GM20000 (cell line): Measurements from ENCODE around the gene ACTR6.

ENCODE experiments used
- DNase-seq: peaks from one replicate; pipeline ENCODE4 v3.0.0; 2012; ENCODE audit warnings: low spot score
- CTCF ChIP-seq: IDR thresholded peaks from 2 replicates; pipeline ENCODE4 v1.5.1; 2012; ENCODE audit warnings: mild to moderate bottlenecking, control low read depth; ENCODE audit errors: extremely low read depth, missing control alignments

The ACTR6 gene

GRCh38 chr12:100159391-100160104 is 41.1 kb upstream of the ACTR6 start:
- TF ChIP-seq CTCF, result no peak

GRCh38 chr12:100163416-100164152 is 37.0 kb upstream of the ACTR6 start:
- TF ChIP-seq CTCF, result no peak
- DNase-seq, result peak; percentile 59

More at GRCh38 chr12:100159391-100160104, 41.1 kb upstream of the ACTR6 start:
- no peak for DNase-seq

- no peak for DNase-seq
- no peak for TF ChIP-seq CTCF
These were observed 36.4 kb upstream of the ACTR6 start for GRCh38 chr12:100164153-100164704.

- no peak for DNase-seq
- no peak for TF ChIP-seq CTCF
These were observed 35.3 kb upstream of the ACTR6 start for GRCh38 chr12:100165356-100165755.

GRCh38 chr12:100166232-100166631 is 34.4 kb upstream of the ACTR6 start:
- TF ChIP-seq CTCF, result no peak
- DNase-seq, result no peak

GRCh38 chr12:100168562-100168961 is 32.1 kb upstream of the ACTR6 start:
- no peak for DNase-seq
- TF ChIP-seq CTCF, result no peak

- no peak for TF ChIP-seq CTCF
- no peak for DNase-seq
These were observed 31.3 kb upstream of the ACTR6 start for GRCh38 chr12:100169345-100169744.
